Neural cell (in vitro differentiated cells): ENCODE results near the gene COPS9.

Experiments used
- CTCF ChIP-seq: fragments of 450-650 bp; IDR thresholded peaks from 2 replicates; pipeline ENCODE4 v1.5.1; 2014; ENCODE audit warnings: antibody characterized with exemption, mild to moderate bottlenecking, moderate library complexity; ENCODE audit not compliant: poor library complexity, severe bottlenecking
- EP300 ChIP-seq: fragments of 450-650 bp; conservative IDR thresholded peaks from 2 replicates; pipeline ENCODE4 v1.6.1; 2014; ENCODE audit warnings: antibody characterized with exemption, mild to moderate bottlenecking, moderate library complexity; ENCODE audit not compliant: poor library complexity, severe bottlenecking
- EZH2 ChIP-seq: fragments of 200-600, 300-800 bp; shearing (Covaris generic), sonication (generic); IDR thresholded peaks from 2 replicates; pipeline ENCODE4 v1.6.1; 2014; ENCODE audit warnings: antibody characterized with exemption, low read length, borderline replicate concordance, mild to moderate bottlenecking; ENCODE audit not compliant: insufficient read depth, poor library complexity, severe bottlenecking
- MXI1 ChIP-seq: fragments of 450-650 bp; conservative IDR thresholded peaks from 2 replicates; pipeline ENCODE4 v1.6.1; 2014; ENCODE audit warnings: antibody characterized with exemption, mild to moderate bottlenecking; ENCODE audit not compliant: poor library complexity, severe bottlenecking
- POLR2AphosphoS5 ChIP-seq: IDR thresholded peaks from 2 replicates; pipeline ENCODE4 v1.6.1; 2012
- RAD21 ChIP-seq: fragments of 450-650 bp; conservative IDR thresholded peaks from 2 replicates; pipeline ENCODE4 v1.6.1; 2014; ENCODE audit warnings: antibody characterized with exemption, mild to moderate bottlenecking, moderate library complexity
- REST ChIP-seq: IDR thresholded peaks from 2 replicates; pipeline ENCODE4 v1.6.1; 2012; ENCODE audit warnings: borderline replicate concordance
- SMC3 ChIP-seq: fragments of 450-650 bp; conservative IDR thresholded peaks from 2 replicates; pipeline ENCODE4 v1.6.1; 2014; ENCODE audit warnings: antibody characterized with exemption, mild to moderate bottlenecking, moderate library complexity; ENCODE audit not compliant: poor library complexity
- TAF1 ChIP-seq: IDR thresholded peaks from 2 replicates; pipeline ENCODE4 v1.6.1; 2012; ENCODE audit warnings: low read depth

DNA sequence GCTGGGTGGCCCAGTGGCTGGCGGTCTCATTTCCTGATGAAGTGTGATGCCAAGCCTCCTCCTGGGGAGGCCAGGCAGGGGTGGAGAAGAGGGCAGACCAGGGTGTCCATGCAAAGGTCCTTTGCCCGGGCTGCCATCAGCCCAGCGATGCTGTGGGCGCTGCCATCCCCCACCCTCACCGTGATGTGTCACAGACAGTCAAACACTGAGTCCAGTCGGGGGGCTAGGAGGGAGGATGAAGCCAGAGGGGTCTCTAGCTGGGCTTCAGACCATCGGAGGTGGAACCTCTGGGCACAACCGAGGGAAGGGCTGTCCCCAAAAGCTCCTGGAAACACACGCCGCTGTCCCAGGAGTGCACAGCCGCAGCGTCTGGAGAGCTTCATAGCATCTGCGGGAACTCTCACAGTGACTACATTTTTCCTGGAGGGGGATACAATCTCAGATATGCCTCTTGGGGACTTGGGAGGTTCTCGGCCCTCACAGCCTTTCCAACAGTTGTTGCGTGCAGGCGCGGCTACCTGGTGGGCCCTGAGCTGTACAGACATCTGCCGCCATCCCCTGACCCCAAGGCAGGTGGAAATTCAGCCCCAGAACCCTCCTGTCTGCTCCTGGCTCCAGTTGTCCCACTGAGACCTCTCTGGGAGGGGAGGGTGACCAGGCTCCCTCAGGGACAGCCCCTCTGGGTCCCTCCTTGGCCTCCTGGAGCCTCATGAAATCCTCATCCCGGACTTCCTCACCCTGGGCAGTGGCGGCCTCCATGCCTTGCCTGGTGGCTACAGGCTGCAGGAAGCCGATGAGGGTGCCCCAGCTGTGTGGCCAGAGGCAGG lies 30.9 kb upstream of the COPS9 start:
- no peak for TF ChIP-seq CTCF
- TF ChIP-seq EZH2: no peak
- TF ChIP-seq EP300: no peak
- TF ChIP-seq RAD21: no peak
- no peak for TF ChIP-seq REST
- TF ChIP-seq MXI1: no peak
- TF ChIP-seq SMC3: no peak
- no peak for TF ChIP-seq POLR2AphosphoS5
- TF ChIP-seq TAF1: no peak
